Natural killer cell (primary cell): ENCODE results near the gene PEAK3. TPM values are rescaled to one million over a fixed set of nuclear protein-coding genes. Genes with fewer than 3 reads are reported as not detected.

Source experiments
- ATAC-seq, 3 donors: fragments of 150-1000 bp in 2 of 3; fragments of 200-7000 bp in 1 of 3; cut with Tn5 transposase; 1 replicate in 1 of 3; 2 replicates in 2 of 3; pipeline ENCODE4 v1.10.0; 2021; ENCODE audit warnings: mild to moderate bottlenecking in 2 of 3, moderate library complexity in 2 of 3
- DNase-seq, 2 donors: peaks; one replicate each; pipeline versions ENCODE4 v3.0.0 to v3.0.0-alpha.2; 2013 to 2021; ENCODE audit warnings: mixed read lengths in 1 of 2
- H3K27ac ChIP-seq: one replicate; pipeline ENCODE4 v1.5.1; 2013; ENCODE audit warnings: mild to moderate bottlenecking, low read length
- H3K27me3 ChIP-seq: one replicate; pipeline ENCODE4 v1.6.1; 2013; ENCODE audit warnings: low read length; ENCODE audit not compliant: control insufficient read depth, insufficient read depth
- H3K36me3 ChIP-seq: one replicate; pipeline ENCODE4 v1.6.1; 2013; ENCODE audit warnings: low read length; ENCODE audit not compliant: control insufficient read depth, insufficient read depth
- H3K4me1 ChIP-seq: one replicate; pipeline ENCODE4 v1.6.1; 2013; ENCODE audit warnings: low read length; ENCODE audit not compliant: control insufficient read depth, insufficient read depth
- H3K4me3 ChIP-seq: one replicate; pipeline ENCODE4 v1.5.1; 2013; ENCODE audit warnings: low read length
- H3K9me3 ChIP-seq: one replicate; pipeline ENCODE4 v1.6.1; 2013; ENCODE audit warnings: low read length; ENCODE audit not compliant: control insufficient read depth, insufficient read depth
- H3K27ac Mint-ChIP-seq, 2 donors: one replicate each; pipeline ENCODE4 v1.8.0; 2022; ENCODE audit warnings: mild to moderate bottlenecking in 2 of 2, mixed read lengths in 2 of 2, moderate library complexity in 1 of 2
- H3K27me3 Mint-ChIP-seq, 2 donors: one replicate each; pipeline ENCODE4 v1.8.0; 2022; ENCODE audit warnings: low read depth in 2 of 2, mixed read lengths in 2 of 2
- H3K36me3 Mint-ChIP-seq: one replicate; pipeline ENCODE4 v1.8.0; 2022; ENCODE audit warnings: mixed read lengths
- H3K4me1 Mint-ChIP-seq, 2 donors: one replicate each; pipeline ENCODE4 v1.8.0; 2022; ENCODE audit warnings: mixed read lengths in 2 of 2
- H3K4me3 Mint-ChIP-seq: one replicate; pipeline ENCODE4 v1.8.0; 2022; ENCODE audit warnings: mild to moderate bottlenecking, moderate library complexity, mixed read lengths
- H3K9me3 Mint-ChIP-seq, 2 donors: one replicate each; pipeline ENCODE4 v1.8.0; 2022; ENCODE audit warnings: mixed read lengths in 2 of 2
- CTCF ChIP-seq: fragments of 200-600 bp; IDR thresholded peaks from one replicate; pipeline ENCODE4 v1.8.0; 2022; ENCODE audit warnings: antibody characterized with exemption
- WGBS: methylation state at CpG from one replicate; pipeline ENCODE4 v1.1.7; 2013; ENCODE audit warnings: missing lambda C conversion rate; ENCODE audit not compliant: insufficient coverage; 5-methylcytosine and 5-hydroxymethylcytosine counted together
- intact Hi-C: fragments of 100-400 bp; cut with micrococcal nuclease; formaldehyde crosslinking; loops from one replicate; pipeline ENCODE4 v1.14.2; 2022
- total RNA-seq, 4 donors: library from RNA; stranded (reverse); fragments of 120-200 nt in 1 of 4; gene quantifications; one replicate each; pipeline versions ENCODE4 v1.2.3 to v1.2.4, GENCODE V29; 2013 to 2022

PEAK3 gene
- total RNA-seq, 3 donors from 2014 or later (not counting 1 experiment from before 2014, with no cell fraction given), result 5.7 to 9.5 (median 8.4) TPM

DNA sequence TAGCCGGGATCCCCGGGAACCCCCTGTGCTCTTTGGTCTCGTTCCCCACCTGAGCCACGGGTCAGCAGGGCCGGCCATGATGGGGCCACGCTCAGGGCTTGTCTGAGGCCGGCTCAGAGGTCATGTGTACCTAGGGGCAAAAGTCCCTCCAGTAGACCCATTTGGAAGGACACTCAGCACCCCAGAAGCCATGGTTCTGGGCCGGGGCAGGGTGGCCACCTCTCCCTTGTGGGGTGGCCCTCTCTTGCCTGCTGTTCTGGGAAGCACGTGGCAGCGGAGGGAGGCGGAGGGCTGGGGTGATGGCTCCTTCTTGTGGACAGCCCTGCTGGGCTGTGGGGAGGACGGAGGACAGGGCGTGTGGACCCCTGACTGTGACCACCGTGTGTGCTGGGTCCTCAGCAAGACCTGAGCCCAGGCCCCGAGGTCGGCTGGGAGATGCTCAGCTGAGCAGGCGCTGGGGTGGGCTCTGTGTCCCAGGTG is 6.4 kb upstream of the PEAK3 start:
- peak overlapping the region; percentile 68 for H3K27ac ChIP-seq
- H3K36me3 Mint-ChIP-seq, result no peaks in the 10 kb centered on the region
- intact Hi-C loops, result no loop called here
- no peak overlapping the region for H3K4me3 ChIP-seq
- H3K9me3 ChIP-seq, result no peaks in the 10 kb centered on the region
- no peak for TF ChIP-seq CTCF
- no peaks in the 10 kb centered on the region for H3K36me3 ChIP-seq
- peak overlapping the region; percentile 94 for H3K4me3 Mint-ChIP-seq
- H3K4me1 ChIP-seq, result peaks cover 42% of the 10 kb centered on the region
- no peak for ATAC-seq
- H3K27me3 ChIP-seq, result no peaks in the 10 kb centered on the region
- peaks cover 22 to 47% of the 10 kb centered on the region in 2 donors for H3K4me1 Mint-ChIP-seq
- no peak for DNase-seq
- 83% methylated on average over 17 of the region's 17 CpGs for WGBS
- no peaks in the 10 kb centered on the region for H3K27me3 Mint-ChIP-seq
- no peaks in the 10 kb centered on the region for H3K9me3 Mint-ChIP-seq
- peak overlapping the region; percentile 88 to 98 for H3K27ac Mint-ChIP-seq

GRCh38 chr19:2287585-2288337 is 5.8 kb upstream of the PEAK3 start:
- no peak for ATAC-seq
- Mint-ChIP-seq H3K9me3 (no peaks in the 10 kb centered on the region), H3K27ac (peak overlapping the region; percentile 88 to 98), H3K36me3 (no peaks in the 10 kb centered on the region), H3K27me3 (no peaks in the 10 kb centered on the region), H3K4me1 (peaks cover 26 to 47% of the 10 kb centered on the region in 2 donors), H3K4me3 (peak overlapping the region; percentile 94)
- Histone ChIP-seq H3K27ac (no peak overlapping the region), H3K36me3 (no peaks in the 10 kb centered on the region), H3K9me3 (no peaks in the 10 kb centered on the region), H3K4me3 (no peak overlapping the region), H3K4me1 (peaks cover 47% of the 10 kb centered on the region), H3K27me3 (no peaks in the 10 kb centered on the region)
- no peak for TF ChIP-seq CTCF
- intact Hi-C loops, result no loop called here
- WGBS, result 64% methylated on average over 13 of the region's 13 CpGs
- peak in 1 of 2 donors; percentile 25 for DNase-seq

DNA sequence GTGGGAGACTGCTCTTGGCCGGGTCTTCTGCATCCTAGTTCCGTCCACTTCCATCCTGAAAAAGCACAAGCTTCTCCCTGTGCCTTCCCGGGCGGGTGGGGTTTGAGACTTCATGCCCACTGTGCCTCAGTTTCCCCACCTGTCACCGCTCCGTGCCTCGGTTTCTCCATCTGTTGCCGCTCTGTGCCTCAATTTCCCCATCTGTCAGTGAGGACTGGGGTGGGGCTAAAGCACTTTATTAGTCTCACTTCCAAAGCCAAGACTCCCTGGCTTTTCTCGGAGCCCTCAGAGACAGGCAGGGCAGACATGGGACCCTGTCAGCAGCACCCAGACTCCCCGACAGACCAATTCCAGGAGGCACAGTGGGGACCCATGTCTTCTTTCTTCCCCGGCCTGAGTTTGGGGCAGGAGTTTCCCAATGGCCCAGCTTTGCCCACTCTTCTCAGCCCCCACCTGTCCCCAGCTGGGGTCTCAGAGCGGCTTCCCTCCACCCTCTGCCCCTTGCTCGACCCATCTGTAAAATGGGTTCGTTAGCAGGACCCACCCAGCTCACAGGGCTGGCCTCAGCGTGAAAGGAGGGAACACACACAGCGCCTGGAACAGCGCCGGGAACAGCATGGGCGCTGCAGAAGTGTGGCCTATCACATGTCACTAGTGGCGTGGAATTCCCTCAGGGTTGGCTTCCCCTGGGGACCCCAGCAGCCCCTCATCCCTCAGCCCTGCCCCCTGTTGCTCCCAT is 4.6 kb upstream of the PEAK3 start:
- intact Hi-C loops, result no loop called here
- Histone ChIP-seq H3K27ac (no peak overlapping the region), H3K4me3 (no peak overlapping the region), H3K4me1 (peaks cover 53% of the 10 kb centered on the region), H3K27me3 (no peaks in the 10 kb centered on the region), H3K9me3 (no peaks in the 10 kb centered on the region), H3K36me3 (no peaks in the 10 kb centered on the region)
- no peaks in the 10 kb centered on the region for H3K36me3 Mint-ChIP-seq
- H3K27me3 Mint-ChIP-seq, result no peaks in the 10 kb centered on the region
- TF ChIP-seq CTCF, result no peak
- 92% methylated on average over 20 of the region's 20 CpGs for WGBS
- no peak overlapping the region for H3K27ac Mint-ChIP-seq
- peaks cover 36 to 55% of the 10 kb centered on the region in 2 donors for H3K4me1 Mint-ChIP-seq
- ATAC-seq (no peak), DNase-seq (no peak)
- H3K4me3 Mint-ChIP-seq, result no peak overlapping the region
- H3K9me3 Mint-ChIP-seq, result no peaks in the 10 kb centered on the region
